Hepatocyte (in vitro differentiated cells): Measurements from ENCODE around the gene GMDS. TPM values are rescaled to one million over a fixed set of nuclear protein-coding genes. Genes with fewer than 3 reads are reported as not detected.

ENCODE experiments used
- DNase-seq: peaks from one replicate; pipeline ENCODE4 v3.0.0-alpha.2; 2016; ENCODE audit warnings: low spot score
- H2AFZ ChIP-seq: fragments of 200-600 bp; sonication (generic); 2 replicates; pipeline ENCODE4 v1.6.0; 2016; ENCODE audit warnings: antibody characterized with exemption, mild to moderate bottlenecking
- H3K27ac ChIP-seq: fragments of 200-600 bp; sonication (generic); 2 replicates; pipeline ENCODE4 v1.5.1; 2016; ENCODE audit warnings: mild to moderate bottlenecking
- H3K27me3 ChIP-seq: fragments of 200-600 bp; sonication (generic); 2 replicates; pipeline ENCODE4 v1.6.1; 2016
- H3K36me3 ChIP-seq: fragments of 200-600 bp; sonication (generic); replicated peaks from 2 replicates; pipeline ENCODE4 v1.5.1; 2016; ENCODE audit warnings: low read depth; ENCODE audit not compliant: insufficient read depth
- H3K4me1 ChIP-seq: fragments of 200-600 bp; sonication (generic); 2 replicates; pipeline ENCODE4 v1.5.1; 2016; ENCODE audit warnings: mild to moderate bottlenecking, moderate library complexity; ENCODE audit not compliant: insufficient read depth
- H3K4me2 ChIP-seq: fragments of 200-600 bp; sonication (generic); 2 replicates; pipeline ENCODE4 v1.6.0; 2016
- H3K4me3 ChIP-seq: fragments of 200-600 bp; sonication (generic); 2 replicates; pipeline ENCODE4 v1.5.1; 2016; ENCODE audit warnings: mild to moderate bottlenecking
- H3K79me2 ChIP-seq: fragments of 200-600 bp; sonication (generic); 2 replicates; pipeline ENCODE4 v1.6.0; 2017; ENCODE audit warnings: mild to moderate bottlenecking
- H3K9me2 ChIP-seq: fragments of 200-600 bp; sonication (generic); replicated peaks from 2 replicates; pipeline ENCODE4 v1.6.0; 2017; ENCODE audit warnings: mild to moderate bottlenecking; ENCODE audit not compliant: insufficient read depth
- H3K9me3 ChIP-seq: fragments of 200-600 bp; sonication (generic); 2 replicates; pipeline ENCODE4 v1.5.1; 2016; ENCODE audit warnings: low read depth, mild to moderate bottlenecking
- H4K20me1 ChIP-seq: fragments of 200-600 bp; sonication (generic); 2 replicates; pipeline ENCODE4 v1.6.0; 2016; ENCODE audit warnings: mild to moderate bottlenecking; ENCODE audit not compliant: insufficient read depth, poor library complexity, severe bottlenecking
- EZH2 ChIP-seq: fragments of 200-600 bp; sonication (generic); IDR thresholded peaks from 2 replicates; pipeline ENCODE4 v1.6.1; 2016; ENCODE audit warnings: antibody characterized with exemption, mild to moderate bottlenecking, borderline replicate concordance
- EZH2phosphoT487 ChIP-seq: fragments of 200-600 bp; sonication (generic); IDR thresholded peaks from one replicate; pipeline ENCODE4 v1.6.1; 2018; ENCODE audit warnings: antibody characterized with exemption, mild to moderate bottlenecking, low read depth, moderate library complexity; ENCODE audit not compliant: unreplicated experiment, severe bottlenecking
- WGBS: methylation state at CpG from one replicate; pipeline ENCODE4 v1.1.6; 2016; ENCODE audit warnings: low lambda C conversion rate; ENCODE audit errors: missing lambda C conversion rate; 5-methylcytosine and 5-hydroxymethylcytosine counted together
- polyA plus RNA-seq: library from polyadenylated mRNA; unstranded; fragments of >200 nt; fragmentation: Nextera tagmentation; extraction: Ambion mirVana; gene quantifications from 2 replicates; pipeline ENCODE4 v1.2.1, GENCODE V29; 2016
- total RNA-seq: library from RNA; depleted of rRNA; stranded (reverse); fragments of >200 nt; gene quantifications from 2 replicates; pipeline ENCODE4 v1.2.3, GENCODE V29; 2014
- TF ChIP-seq, protein P1 (sequence below): fragments of 200-600 bp; sonication (generic); IDR thresholded peaks from 2 replicates; pipeline ENCODE4 v1.5.1; 2016; ENCODE audit warnings: antibody characterized with exemption, mild to moderate bottlenecking; ENCODE audit not compliant: poor library complexity

GMDS gene
- total and polyA plus RNA-seq, 2 experiments from 2014 or later, result 20.7 to 32.6 TPM

DNA sequence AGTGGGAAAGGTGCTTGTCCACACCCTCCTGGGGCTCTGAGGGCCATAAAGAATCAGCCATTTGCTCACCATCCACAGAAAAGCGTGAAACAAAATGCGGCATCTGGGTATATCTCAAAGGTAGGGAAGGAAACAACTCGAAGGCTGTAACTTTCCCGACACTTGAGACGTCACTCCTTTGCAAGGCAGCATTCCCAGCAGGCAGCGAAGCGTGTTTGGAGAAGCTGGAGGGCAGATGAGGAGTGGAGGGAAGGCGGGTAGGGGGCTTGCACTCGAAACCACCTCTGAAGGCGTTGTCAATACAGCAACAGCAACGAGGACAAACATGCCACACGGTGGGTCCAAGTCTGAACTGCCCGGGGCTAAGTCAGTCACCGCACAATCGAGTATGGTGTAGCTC, 537.3 kb downstream of the GMDS start:
- H3K4me2 ChIP-seq, result no peak overlapping the region
- 87% methylated on average over 15 of the region's 15 CpGs for WGBS
- DNase-seq, result no peak

DNA sequence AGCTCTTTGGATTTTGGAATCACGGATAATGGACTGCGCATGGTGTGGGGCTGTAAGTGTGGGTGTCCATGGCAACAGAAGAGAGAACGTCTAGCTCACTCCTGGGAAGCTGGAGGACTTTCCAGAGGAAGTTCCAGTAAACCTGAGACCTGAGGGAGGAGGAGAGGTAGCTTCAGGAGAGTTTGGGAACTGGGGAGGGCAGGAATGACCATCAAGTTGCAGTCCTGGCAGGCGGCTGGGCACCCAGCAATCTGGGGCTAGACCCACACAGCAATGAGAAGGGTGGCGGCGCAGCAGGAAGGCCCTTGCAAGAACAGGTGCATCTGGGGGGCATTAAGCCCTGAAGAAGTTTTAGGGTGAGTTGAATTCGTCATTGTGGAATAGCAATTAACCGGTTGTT, 539.8 kb downstream of the GMDS start:
- Histone ChIP-seq H3K79me2 (no peaks in the 10 kb centered on the region), H3K9me2 (no peaks in the 10 kb centered on the region), H4K20me1 (no peaks in the 10 kb centered on the region), H3K36me3 (no peaks in the 10 kb centered on the region), H3K4me1 (peaks cover 3% of the 10 kb centered on the region), H3K4me2 (no peak overlapping the region), H3K9me3 (no peaks in the 10 kb centered on the region), H3K4me3 (no peak overlapping the region), H3K27ac (no peak overlapping the region), H2AFZ (no peak overlapping the region), H3K27me3 (no peaks in the 10 kb centered on the region)
- TF ChIP-seq, protein P1, sequence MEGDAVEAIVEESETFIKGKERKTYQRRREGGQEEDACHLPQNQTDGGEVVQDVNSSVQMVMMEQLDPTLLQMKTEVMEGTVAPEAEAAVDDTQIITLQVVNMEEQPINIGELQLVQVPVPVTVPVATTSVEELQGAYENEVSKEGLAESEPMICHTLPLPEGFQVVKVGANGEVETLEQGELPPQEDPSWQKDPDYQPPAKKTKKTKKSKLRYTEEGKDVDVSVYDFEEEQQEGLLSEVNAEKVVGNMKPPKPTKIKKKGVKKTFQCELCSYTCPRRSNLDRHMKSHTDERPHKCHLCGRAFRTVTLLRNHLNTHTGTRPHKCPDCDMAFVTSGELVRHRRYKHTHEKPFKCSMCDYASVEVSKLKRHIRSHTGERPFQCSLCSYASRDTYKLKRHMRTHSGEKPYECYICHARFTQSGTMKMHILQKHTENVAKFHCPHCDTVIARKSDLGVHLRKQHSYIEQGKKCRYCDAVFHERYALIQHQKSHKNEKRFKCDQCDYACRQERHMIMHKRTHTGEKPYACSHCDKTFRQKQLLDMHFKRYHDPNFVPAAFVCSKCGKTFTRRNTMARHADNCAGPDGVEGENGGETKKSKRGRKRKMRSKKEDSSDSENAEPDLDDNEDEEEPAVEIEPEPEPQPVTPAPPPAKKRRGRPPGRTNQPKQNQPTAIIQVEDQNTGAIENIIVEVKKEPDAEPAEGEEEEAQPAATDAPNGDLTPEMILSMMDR, result no peak
- TF ChIP-seq EZH2 (no peak), EZH2phosphoT487 (no peak)
- WGBS, result 94% methylated on average over 8 of the region's 8 CpGs
- DNase-seq, result no peak

More for the DNA sequence above, 537.3 kb downstream of the GMDS start:
- Histone ChIP-seq H3K79me2 (no peaks in the 10 kb centered on the region), H3K9me3 (no peaks in the 10 kb centered on the region), H3K27me3 (no peaks in the 10 kb centered on the region), H3K27ac (no peak overlapping the region), H3K36me3 (no peaks in the 10 kb centered on the region), H4K20me1 (no peaks in the 10 kb centered on the region), H3K4me1 (peaks cover under 1% of the 10 kb centered on the region), H3K4me3 (no peak overlapping the region), H2AFZ (no peak overlapping the region), H3K9me2 (no peaks in the 10 kb centered on the region)
- TF ChIP-seq EZH2phosphoT487 (no peak), EZH2 (no peak)
- TF ChIP-seq, protein P1, result no peak

DNA sequence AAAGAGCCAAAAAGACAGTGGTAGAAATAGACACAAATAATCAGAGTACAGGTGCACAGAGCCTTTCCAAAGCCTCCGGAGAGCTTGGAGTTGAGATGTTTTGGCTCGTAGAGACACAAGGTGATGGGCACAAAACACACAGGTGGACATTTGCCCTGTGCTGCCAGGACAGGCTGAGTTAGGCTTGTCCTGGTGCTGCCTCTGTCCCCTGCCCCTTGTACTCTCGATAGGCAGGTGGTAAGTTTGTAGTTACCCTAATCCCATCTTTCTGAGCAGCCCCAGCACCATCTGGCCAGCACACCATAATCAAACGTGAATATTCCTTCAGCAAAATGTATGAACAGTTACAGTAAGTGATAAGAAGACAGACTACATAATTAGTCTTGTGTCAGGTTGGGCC, 540.2 kb downstream of the GMDS start:
- Histone ChIP-seq H3K4me3 (no peak overlapping the region), H3K4me2 (no peak overlapping the region), H3K27ac (no peak overlapping the region), H4K20me1 (no peaks in the 10 kb centered on the region), H3K9me2 (no peaks in the 10 kb centered on the region), H3K36me3 (no peaks in the 10 kb centered on the region), H3K9me3 (no peaks in the 10 kb centered on the region), H2AFZ (no peak overlapping the region), H3K79me2 (no peaks in the 10 kb centered on the region), H3K4me1 (peaks cover 3% of the 10 kb centered on the region), H3K27me3 (no peaks in the 10 kb centered on the region)
- TF ChIP-seq, protein P1, result no peak
- TF ChIP-seq EZH2phosphoT487 (no peak), EZH2 (no peak)
- WGBS, result 90% methylated on average over 4 of the region's 4 CpGs
- DNase-seq, result no peak

DNA sequence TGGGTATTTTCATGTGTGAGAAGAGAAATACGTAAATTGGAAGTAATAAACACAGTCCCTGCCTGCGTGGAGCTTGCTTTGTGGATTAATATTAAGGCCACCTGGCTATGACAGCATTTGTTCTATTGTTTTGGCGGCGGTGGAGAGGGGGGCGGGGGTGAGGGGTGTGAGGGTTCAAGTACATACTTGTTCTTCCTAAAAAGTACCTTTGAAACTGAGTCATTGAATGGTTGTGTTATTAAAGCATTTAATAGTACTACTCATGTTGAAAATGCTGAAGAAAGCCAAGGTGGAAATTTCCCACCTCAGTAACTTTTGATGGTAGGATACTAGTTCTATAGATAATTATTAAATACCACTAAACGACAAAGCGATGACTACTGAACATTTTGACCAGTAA, 540.7 kb downstream of the GMDS start:
- no peak for DNase-seq
- Histone ChIP-seq H3K27me3 (no peaks in the 10 kb centered on the region), H3K9me3 (no peaks in the 10 kb centered on the region), H3K4me3 (no peak overlapping the region), H3K27ac (no peak overlapping the region), H3K4me2 (no peak overlapping the region), H4K20me1 (no peaks in the 10 kb centered on the region), H3K4me1 (peaks cover 3% of the 10 kb centered on the region), H2AFZ (no peak overlapping the region), H3K79me2 (no peaks in the 10 kb centered on the region), H3K36me3 (no peaks in the 10 kb centered on the region), H3K9me2 (no peaks in the 10 kb centered on the region)
- TF ChIP-seq, protein P1, result no peak
- no peak for TF ChIP-seq EZH2phosphoT487
- no peak for TF ChIP-seq EZH2
- 82% methylated on average over 7 of the region's 7 CpGs for WGBS
